GM21390 (cell line): ENCODE measurements around the gene DNM1.
"Not testable (repeated sequence)": the region's sequence is repeated elsewhere in the genome, so short reads cannot be mapped to it uniquely, and the experiment has no call there.

Experiments
- ATAC-seq: cut with Tn5 transposase; IDR thresholded peaks from one replicate; pipeline ENCODE4 v1.9.1; 2021; ENCODE audit not compliant: unreplicated experiment

The DNM1 gene

DNA sequence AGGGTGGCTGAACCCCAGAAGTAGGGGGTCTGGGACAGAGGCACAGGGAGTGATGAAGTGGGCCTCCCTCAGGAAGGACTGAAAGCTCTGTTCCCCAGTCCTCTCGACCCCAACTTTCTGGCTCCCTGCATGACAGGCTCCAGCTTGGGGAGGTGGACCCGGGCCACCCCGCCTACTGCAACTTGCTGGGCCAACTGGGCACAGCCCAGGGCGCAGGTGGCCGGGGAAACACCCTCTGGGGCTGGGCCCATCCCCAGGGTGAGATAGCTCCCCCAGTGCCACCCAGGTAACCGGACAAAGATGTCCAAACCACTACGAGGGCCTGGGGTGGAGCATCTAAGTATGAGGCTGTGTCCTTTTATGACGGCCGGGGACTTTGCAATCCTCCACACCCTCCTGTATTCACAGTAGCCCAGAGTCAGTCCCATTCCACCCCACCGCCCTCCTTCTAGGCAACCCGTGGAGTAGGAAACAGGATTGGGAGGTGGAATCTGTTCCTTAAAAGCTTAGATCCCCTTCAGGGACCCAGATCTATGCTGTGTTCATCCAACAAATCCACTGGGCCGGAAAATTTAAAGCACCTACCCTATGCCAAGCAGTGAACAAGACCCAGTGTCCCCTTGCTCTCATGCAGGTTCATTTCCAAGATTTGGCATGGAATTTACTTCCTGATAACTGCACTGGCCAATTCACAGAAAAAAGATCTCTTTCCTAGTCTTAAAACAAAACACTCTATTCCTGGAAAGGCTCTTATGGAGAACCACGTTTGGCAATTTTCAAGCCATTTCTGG lies 19.9 kb downstream of the DNM1 start:
- ATAC-seq, result no peak

- ATAC-seq, result no peak
These were observed 21.7 kb downstream of the DNM1 start for GRCh38 chr9:128224877-128225276.

- ATAC-seq, result no peak
These were observed 22.7 kb downstream of the DNM1 start for GRCh38 chr9:128225770-128226411.

DNA sequence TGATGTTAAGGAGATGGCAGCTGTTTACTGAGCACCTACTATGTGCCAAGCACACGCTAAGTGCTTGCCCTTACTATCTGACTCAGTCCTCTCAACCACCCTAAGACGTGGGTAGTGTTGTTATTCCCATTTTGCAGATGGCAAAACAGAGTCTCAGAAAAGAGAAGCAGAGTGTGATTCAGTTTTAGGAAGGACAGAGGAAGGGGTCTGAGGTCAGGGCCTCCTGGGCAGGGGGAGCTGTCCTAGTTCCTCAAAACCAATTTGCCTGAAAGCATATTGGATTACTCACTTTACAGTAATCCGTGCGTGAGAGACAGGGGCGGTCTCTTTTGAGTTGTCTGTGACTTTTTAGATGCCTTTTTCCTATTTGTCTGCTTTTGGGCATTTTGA lies 23.2 kb downstream of the DNM1 start:
- ATAC-seq, result no peak

- not testable (repeated sequence) for ATAC-seq
These were observed 27.7 kb downstream of the DNM1 start for GRCh38 chr9:128230897-128231296.

- no peak for ATAC-seq
These were observed 28.7 kb downstream of the DNM1 start for GRCh38 chr9:128231638-128232527.

- ATAC-seq, result no peak
These were observed 29.6 kb downstream of the DNM1 start for GRCh38 chr9:128232528-128233428.

- ATAC-seq, result no peak
These were observed 30.7 kb downstream of the DNM1 start for GRCh38 chr9:128233817-128234406.

DNA sequence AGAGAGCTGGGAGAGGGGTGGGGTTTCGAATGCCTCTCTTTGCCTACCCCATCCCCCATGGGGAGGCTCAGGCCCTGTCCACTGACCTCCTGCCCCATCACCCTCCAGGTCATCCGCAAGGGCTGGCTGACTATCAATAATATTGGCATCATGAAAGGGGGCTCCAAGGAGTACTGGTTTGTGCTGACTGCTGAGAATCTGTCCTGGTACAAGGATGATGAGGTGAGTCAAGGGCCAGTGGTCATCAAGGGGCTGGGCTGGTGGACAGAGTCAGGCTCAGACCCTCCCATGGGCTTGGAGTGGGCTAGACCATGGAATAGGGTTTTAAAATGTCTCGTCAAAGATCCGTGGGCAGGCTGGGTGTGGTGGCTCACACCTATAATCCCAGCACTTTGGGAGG lies 38.9 kb downstream of the DNM1 start:
- no peak for ATAC-seq

GRCh38 chr9:128242828-128243214 lies 39.6 kb downstream of the DNM1 start:
- ATAC-seq, result no peak

DNA sequence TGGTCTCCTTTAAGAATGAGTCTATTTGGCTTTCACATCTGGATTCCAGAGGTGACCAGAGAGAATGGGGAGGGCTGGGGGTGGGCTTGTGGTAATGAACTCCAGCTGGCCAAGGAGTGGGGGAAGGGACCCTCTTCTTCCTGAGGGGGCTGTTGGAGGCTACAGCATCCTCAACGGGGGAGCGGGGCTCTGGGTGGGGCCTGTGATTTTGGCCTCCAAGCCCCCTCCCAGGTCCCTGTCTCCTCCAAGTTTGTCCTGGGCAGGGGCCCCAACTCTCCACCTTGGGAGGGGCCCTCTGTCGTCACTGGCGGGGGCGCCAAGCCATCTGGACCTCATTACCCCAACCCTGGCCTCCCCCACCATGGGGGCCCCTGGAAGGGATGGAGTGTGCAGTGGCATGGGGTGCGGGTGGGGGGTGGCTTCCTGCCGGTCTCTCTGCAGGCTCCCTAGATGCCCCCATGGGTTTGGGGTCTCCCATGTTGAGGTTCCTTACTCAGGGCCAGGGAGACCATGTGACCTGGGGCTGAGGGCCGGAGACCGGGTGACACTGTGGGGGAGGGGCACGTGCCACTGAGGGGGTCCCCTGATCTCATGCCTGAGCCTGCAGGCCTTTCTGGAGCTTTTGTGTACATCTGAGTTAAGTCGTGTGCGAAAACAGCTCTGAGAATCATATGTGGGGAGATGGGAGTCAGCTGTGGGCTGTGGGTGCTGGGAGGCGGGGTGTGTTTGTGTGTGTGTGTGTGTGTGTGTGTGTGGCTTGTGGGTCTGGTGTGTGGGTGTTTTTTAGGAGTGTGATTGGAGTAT lies 40.2 kb downstream of the DNM1 start:
- ATAC-seq, result no peak

- no peak for ATAC-seq
These were observed 41.1 kb downstream of the DNM1 start for GRCh38 chr9:128244091-128244836.

- ATAC-seq, result no peak
These were observed 41.7 kb downstream of the DNM1 start for GRCh38 chr9:128244837-128245231.

DNA sequence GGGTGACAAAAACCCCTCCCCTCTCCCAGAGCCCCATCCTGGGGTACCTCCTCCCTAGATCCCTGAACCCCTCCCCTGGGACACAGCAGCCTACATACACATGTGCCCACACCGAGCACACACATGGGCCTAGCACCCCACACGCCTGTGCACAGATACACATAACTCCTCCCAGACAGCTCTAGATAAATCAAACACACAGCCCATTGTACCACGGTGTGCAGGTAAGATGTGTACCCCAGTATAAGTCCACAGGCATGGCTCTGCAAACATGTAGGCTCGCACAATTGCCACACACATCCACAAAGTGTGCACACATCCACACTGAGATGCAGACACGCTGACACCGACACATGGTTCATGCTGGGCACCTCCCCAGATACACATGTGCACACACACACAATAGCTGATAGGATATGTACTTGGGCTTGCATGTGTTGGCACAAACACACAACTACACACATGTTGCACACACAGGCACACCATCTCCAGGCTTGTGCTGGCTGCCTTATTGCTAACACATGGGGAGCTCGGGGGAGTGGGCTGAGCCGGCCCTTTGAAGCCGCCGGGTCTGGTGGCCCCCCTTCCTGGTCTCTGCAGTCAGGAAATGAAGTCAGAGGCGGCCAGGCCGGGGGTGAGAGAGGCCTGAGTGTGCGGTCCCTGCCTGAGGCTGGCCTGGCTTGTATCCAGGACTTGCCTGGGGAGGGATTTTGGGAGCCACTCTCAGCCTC lies 42.4 kb downstream of the DNM1 start:
- no peak for ATAC-seq

- no peak for ATAC-seq
These were observed 43.3 kb downstream of the DNM1 start for GRCh38 chr9:128246471-128246870.

- no peak for ATAC-seq
These were observed 44.1 kb downstream of the DNM1 start for GRCh38 chr9:128247226-128247803.

DNA sequence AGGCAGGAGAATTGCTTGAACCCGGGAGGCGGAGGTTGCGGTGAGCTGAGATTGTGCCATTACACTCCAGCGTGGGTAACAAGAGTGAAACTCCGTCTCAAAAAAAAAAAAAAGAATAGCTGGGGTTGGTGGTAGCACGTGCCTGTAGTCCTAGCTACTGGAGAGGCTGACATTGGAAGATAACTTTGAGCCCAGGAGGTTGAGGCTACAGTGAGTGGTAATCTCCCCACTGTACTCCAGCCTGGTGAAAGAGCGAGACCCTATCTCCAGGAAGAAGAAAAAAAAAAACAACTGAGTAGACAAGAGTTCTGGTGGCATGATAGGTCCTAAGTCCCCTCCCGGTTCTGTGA lies 46.4 kb downstream of the DNM1 start:
- ATAC-seq, result no peak
